IPS-18c (cell line): Measurements from ENCODE around the gene ANKRD6.

ENCODE experiments used
- H3K4me3 ChIP-seq: 2 replicates; pipeline ENCODE4 v1.7.0; 2013; ENCODE audit warnings: low read depth, mild to moderate bottlenecking, low read length, moderate library complexity; ENCODE audit not compliant: insufficient read depth
- H3K9me3 ChIP-seq: one replicate; pipeline ENCODE4 v1.6.1; 2013; ENCODE audit warnings: mild to moderate bottlenecking, low read length, moderate library complexity; ENCODE audit not compliant: control insufficient read depth, insufficient read depth

ANKRD6 gene

GRCh38 chr6:89564752-89565427 is 131.9 kb downstream of the ANKRD6 start:
- no peak overlapping the region for H3K4me3 ChIP-seq
- no peaks in the 10 kb centered on the region for H3K9me3 ChIP-seq

- H3K9me3 ChIP-seq: no peaks in the 10 kb centered on the region
- no peak overlapping the region for H3K4me3 ChIP-seq
Observed at GRCh38 chr6:89566008-89566800, 133.3 kb downstream of the ANKRD6 start.

GRCh38 chr6:89566930-89567629 is 134.1 kb downstream of the ANKRD6 start:
- no peaks in the 10 kb centered on the region for H3K9me3 ChIP-seq
- H3K4me3 ChIP-seq: no peak overlapping the region

GRCh38 chr6:89567630-89568390 is 134.9 kb downstream of the ANKRD6 start:
- no peaks in the 10 kb centered on the region for H3K9me3 ChIP-seq
- no peak overlapping the region for H3K4me3 ChIP-seq

- no peak overlapping the region for H3K4me3 ChIP-seq
- H3K9me3 ChIP-seq: no peaks in the 10 kb centered on the region
Observed at GRCh38 chr6:89574910-89575561, 142.1 kb downstream of the ANKRD6 start.

GRCh38 chr6:89575562-89575960 is 142.6 kb downstream of the ANKRD6 start:
- Histone ChIP-seq H3K9me3 (no peaks in the 10 kb centered on the region), H3K4me3 (no peak overlapping the region)

- no peak overlapping the region for H3K4me3 ChIP-seq
- no peaks in the 10 kb centered on the region for H3K9me3 ChIP-seq
Observed at GRCh38 chr6:89580997-89581666, 148.2 kb downstream of the ANKRD6 start.

- no peak overlapping the region for H3K4me3 ChIP-seq
- no peaks in the 10 kb centered on the region for H3K9me3 ChIP-seq
Observed at GRCh38 chr6:89581689-89582088, 148.7 kb downstream of the ANKRD6 start.

GRCh38 chr6:89582669-89583325 is 149.8 kb downstream of the ANKRD6 start:
- no peak overlapping the region for H3K4me3 ChIP-seq
- H3K9me3 ChIP-seq: no peaks in the 10 kb centered on the region

- Histone ChIP-seq H3K4me3 (no peak overlapping the region), H3K9me3 (no peaks in the 10 kb centered on the region)
Observed at GRCh38 chr6:89583559-89583958, 150.6 kb downstream of the ANKRD6 start.

GRCh38 chr6:89584539-89584938 is 151.6 kb downstream of the ANKRD6 start:
- H3K9me3 ChIP-seq: no peaks in the 10 kb centered on the region

GRCh38 chr6:89585154-89585553 is 152.2 kb downstream of the ANKRD6 start:
- Histone ChIP-seq H3K4me3 (no peak overlapping the region), H3K9me3 (no peaks in the 10 kb centered on the region)

More at GRCh38 chr6:89584539-89584938, 151.6 kb downstream of the ANKRD6 start:
- H3K4me3 ChIP-seq: no peak overlapping the region

GRCh38 chr6:89589297-89590025 is 156.5 kb downstream of the ANKRD6 start:
- no peak overlapping the region for H3K4me3 ChIP-seq

GRCh38 chr6:89590133-89590532 is 157.2 kb downstream of the ANKRD6 start:
- H3K9me3 ChIP-seq: no peaks in the 10 kb centered on the region
- no peak overlapping the region for H3K4me3 ChIP-seq

More at GRCh38 chr6:89589297-89590025, 156.5 kb downstream of the ANKRD6 start:
- H3K9me3 ChIP-seq: no peaks in the 10 kb centered on the region

GRCh38 chr6:89591745-89592144 is 158.8 kb downstream of the ANKRD6 start:
- no peaks in the 10 kb centered on the region for H3K9me3 ChIP-seq
- H3K4me3 ChIP-seq: no peak overlapping the region
